ENCODE results near the gene CACNB4. TPM values are rescaled to one million over a fixed set of nuclear protein-coding genes. Genes with fewer than 3 reads are reported as not detected.
"Not testable (repeated sequence)": the region's sequence is repeated elsewhere in the genome, so short reads cannot be mapped to it uniquely, and the experiment has no call there.

CACNB4 gene
- total and polyA plus RNA-seq, 4 experiments from 2014 or later, result 0.47 to 0.64 TPM; not detected in 2

- Mint-ChIP-seq H3K4me1 (peaks cover 0 to 2% (median under 1%) of the 10 kb centered on the region in 4 donors), H3K9me3 (peaks cover 0 to 2% (median 0%) of the 10 kb centered on the region in 8 donors), H3K36me3 (peaks cover 26 to 45% of the 10 kb centered on the region in 2 donors), H3K27me3 (no peaks in the 10 kb centered on the region), H3K4me3 (no peak overlapping the region), H3K27ac (peak overlapping the region in 2 of 7 donors; percentile 8 to 62)
- Histone ChIP-seq H3K4me3 (ENCODE audit: low read length in 2 of 2) (no peak overlapping the region), H3K9me3 (ENCODE audit: control insufficient read depth in 1 of 2, low read length in 2 of 2) (no peaks in the 10 kb centered on the region), H3K36me3 (ENCODE audit: insufficient read depth, low read length) (no peaks in the 10 kb centered on the region), H3K4me1 (ENCODE audit: insufficient read depth, low read length) (no peaks in the 10 kb centered on the region), H3K27ac (ENCODE audit: low read depth, low read length) (no peak overlapping the region), H3K27me3 (ENCODE audit: insufficient read depth, low read length) (no peaks in the 10 kb centered on the region)
- no peak for DNase-seq
- intact Hi-C loops (cut with micrococcal nuclease), result no loop called here
- ChIA-PET POLR2A (ENCODE audit: partially characterized antibody) (no interaction called here), CTCF (ENCODE audit: partially characterized antibody) (no interaction called here)
Observed at GRCh38 chr2:151795646-151796240, 303.1 kb downstream of the CACNB4 start.

GRCh38 chr2:151794422-151794821, 304.4 kb downstream of the CACNB4 start:
- H3K27ac Mint-ChIP-seq; H3K4me1 ChIP-seq (ENCODE audit: insufficient read depth, low read length); intact Hi-C loops (cut with micrococcal nuclease); H3K9me3 ChIP-seq (ENCODE audit: control insufficient read depth in 1 of 2, low read length in 2 of 2); H3K27me3 Mint-ChIP-seq; DNase-seq; H3K9me3 Mint-ChIP-seq; POLR2A ChIA-PET (ENCODE audit: partially characterized antibody); H3K27ac ChIP-seq (ENCODE audit: low read depth, low read length); H3K4me1 Mint-ChIP-seq; H3K4me3 ChIP-seq (ENCODE audit: low read length in 2 of 2); CTCF ChIA-PET (ENCODE audit: partially characterized antibody); H3K4me3 Mint-ChIP-seq; H3K36me3 ChIP-seq (ENCODE audit: insufficient read depth, low read length); H3K27me3 ChIP-seq (ENCODE audit: insufficient read depth, low read length): not testable (repeated sequence)
- peaks cover 23 to 41% of the 10 kb centered on the region in 2 donors for H3K36me3 Mint-ChIP-seq

- H3K27ac Mint-ChIP-seq, result no peak overlapping the region
- Histone ChIP-seq H3K4me3 (ENCODE audit: low read length in 2 of 2) (no peak overlapping the region), H3K36me3 (ENCODE audit: insufficient read depth, low read length) (no peaks in the 10 kb centered on the region), H3K27ac (ENCODE audit: low read depth, low read length) (no peak overlapping the region), H3K27me3 (ENCODE audit: insufficient read depth, low read length) (no peaks in the 10 kb centered on the region), H3K9me3 (ENCODE audit: control insufficient read depth in 1 of 2, low read length in 2 of 2) (no peaks in the 10 kb centered on the region), H3K4me1 (ENCODE audit: insufficient read depth, low read length) (no peaks in the 10 kb centered on the region)
- H3K27me3 Mint-ChIP-seq, result no peaks in the 10 kb centered on the region
- ChIA-PET CTCF (ENCODE audit: partially characterized antibody) (no interaction called here), POLR2A (ENCODE audit: partially characterized antibody) (no interaction called here)
- no peak overlapping the region for H3K4me3 Mint-ChIP-seq
- DNase-seq, result no peak
- peaks cover 0 to 3% (median 1%) of the 10 kb centered on the region in 4 donors for H3K4me1 Mint-ChIP-seq
- peaks cover 24 to 40% of the 10 kb centered on the region in 2 donors for H3K36me3 Mint-ChIP-seq
- intact Hi-C loops (cut with micrococcal nuclease), result no loop called here
- H3K9me3 Mint-ChIP-seq, result peaks cover 0 to 2% (median 0%) of the 10 kb centered on the region in 8 donors
Observed at GRCh38 chr2:151793123-151793522, 305.7 kb downstream of the CACNB4 start.

GRCh38 chr2:151792589-151792988, 306.3 kb downstream of the CACNB4 start:
- CTCF ChIA-PET (ENCODE audit: partially characterized antibody), result no interaction called here
- Histone ChIP-seq H3K27me3 (ENCODE audit: insufficient read depth, low read length) (no peaks in the 10 kb centered on the region), H3K9me3 (ENCODE audit: control insufficient read depth in 1 of 2, low read length in 2 of 2) (no peaks in the 10 kb centered on the region), H3K4me3 (ENCODE audit: low read length in 2 of 2) (no peak overlapping the region), H3K36me3 (ENCODE audit: insufficient read depth, low read length) (no peaks in the 10 kb centered on the region), H3K27ac (ENCODE audit: low read depth, low read length) (no peak overlapping the region), H3K4me1 (ENCODE audit: insufficient read depth, low read length) (no peaks in the 10 kb centered on the region)
- Mint-ChIP-seq H3K36me3 (peaks cover 28 to 43% of the 10 kb centered on the region in 2 donors), H3K27ac (no peak overlapping the region), H3K4me3 (no peak overlapping the region), H3K9me3 (peaks cover 0 to 2% (median 0%) of the 10 kb centered on the region in 8 donors), H3K4me1 (peaks cover 0 to 3% (median 1%) of the 10 kb centered on the region in 4 donors), H3K27me3 (no peaks in the 10 kb centered on the region)
- intact Hi-C loops (cut with micrococcal nuclease), result no loop called here
- no peak for DNase-seq
- POLR2A ChIA-PET (ENCODE audit: partially characterized antibody), result no interaction called here

GRCh38 chr2:151791545-151791944, 307.3 kb downstream of the CACNB4 start:
- Mint-ChIP-seq H3K4me3 (no peak overlapping the region), H3K4me1 (peaks cover 0 to 3% (median 1%) of the 10 kb centered on the region in 4 donors), H3K36me3 (peaks cover 22 to 39% of the 10 kb centered on the region in 2 donors), H3K27ac (no peak overlapping the region), H3K27me3 (no peaks in the 10 kb centered on the region), H3K9me3 (peaks cover 0 to 2% (median 0%) of the 10 kb centered on the region in 8 donors)
- POLR2A ChIA-PET (ENCODE audit: partially characterized antibody), result no interaction called here
- intact Hi-C loops (cut with micrococcal nuclease), result no loop called here
- H3K36me3 ChIP-seq (ENCODE audit: insufficient read depth, low read length), result no peaks in the 10 kb centered on the region
- no peak overlapping the region for H3K4me3 ChIP-seq (ENCODE audit: low read length in 2 of 2)
- no peaks in the 10 kb centered on the region for H3K27me3 ChIP-seq (ENCODE audit: insufficient read depth, low read length)
- no peaks in the 10 kb centered on the region for H3K9me3 ChIP-seq (ENCODE audit: control insufficient read depth in 1 of 2, low read length in 2 of 2)
- DNase-seq, result no peak
- no peaks in the 10 kb centered on the region for H3K4me1 ChIP-seq (ENCODE audit: insufficient read depth, low read length)
- CTCF ChIA-PET (ENCODE audit: partially characterized antibody), result no interaction called here
- H3K27ac ChIP-seq (ENCODE audit: low read depth, low read length), result no peak overlapping the region

GRCh38 chr2:151790689-151791088, 308.2 kb downstream of the CACNB4 start:
- intact Hi-C loops (cut with micrococcal nuclease), result no loop called here
- Histone ChIP-seq H3K9me3 (ENCODE audit: control insufficient read depth in 1 of 2, low read length in 2 of 2) (no peaks in the 10 kb centered on the region), H3K36me3 (ENCODE audit: insufficient read depth, low read length) (no peaks in the 10 kb centered on the region), H3K4me1 (ENCODE audit: insufficient read depth, low read length) (no peaks in the 10 kb centered on the region), H3K27me3 (ENCODE audit: insufficient read depth, low read length) (no peaks in the 10 kb centered on the region), H3K27ac (ENCODE audit: low read depth, low read length) (no peak overlapping the region), H3K4me3 (ENCODE audit: low read length in 2 of 2) (no peak overlapping the region)
- Mint-ChIP-seq H3K4me3 (no peak overlapping the region), H3K27ac (no peak overlapping the region), H3K27me3 (no peaks in the 10 kb centered on the region), H3K4me1 (peaks cover 0 to 2% (median under 1%) of the 10 kb centered on the region in 4 donors), H3K9me3 (peaks cover 0 to 2% (median 0%) of the 10 kb centered on the region in 8 donors), H3K36me3 (peaks cover 17 to 37% of the 10 kb centered on the region in 2 donors)
- ChIA-PET CTCF (ENCODE audit: partially characterized antibody) (no interaction called here), POLR2A (ENCODE audit: partially characterized antibody) (no interaction called here)
- no peak for DNase-seq

GRCh38 chr2:151789055-151789834, 309.6 kb downstream of the CACNB4 start:
- H3K27me3 ChIP-seq (ENCODE audit: insufficient read depth, low read length), result no peaks in the 10 kb centered on the region
- no peak overlapping the region for H3K4me3 Mint-ChIP-seq
- H3K36me3 ChIP-seq (ENCODE audit: insufficient read depth, low read length), result no peaks in the 10 kb centered on the region
- ChIA-PET CTCF (ENCODE audit: partially characterized antibody) (interaction anchor here (1.0 kb wide), 1 partner anchor 9 kb away, joined by 4 read pairs; no protein-coding TSS in a partner anchor), POLR2A (ENCODE audit: partially characterized antibody) (no interaction called here)
- H3K27ac Mint-ChIP-seq, result peak overlapping the region in 1 of 7 donors; percentile 59
- peaks cover 0 to 2% (median under 1%) of the 10 kb centered on the region in 4 donors for H3K4me1 Mint-ChIP-seq
- H3K9me3 Mint-ChIP-seq, result peaks cover 0 to 2% (median 0%) of the 10 kb centered on the region in 8 donors
- no peaks in the 10 kb centered on the region for H3K27me3 Mint-ChIP-seq
- intact Hi-C loops (cut with micrococcal nuclease), result no loop called here
- no peaks in the 10 kb centered on the region for H3K4me1 ChIP-seq (ENCODE audit: insufficient read depth, low read length)
- no peak overlapping the region for H3K27ac ChIP-seq (ENCODE audit: low read depth, low read length)
- DNase-seq, result no peak
- peaks cover 25 to 49% of the 10 kb centered on the region in 2 donors for H3K36me3 Mint-ChIP-seq
- no peak overlapping the region for H3K4me3 ChIP-seq (ENCODE audit: low read length in 2 of 2)
- H3K9me3 ChIP-seq (ENCODE audit: control insufficient read depth in 1 of 2, low read length in 2 of 2), result no peaks in the 10 kb centered on the region
